IPS-15b (cell line): ENCODE results near the gene BLOC1S4.
"Not testable (repeated sequence)": the region's sequence is repeated elsewhere in the genome, so short reads cannot be mapped to it uniquely, and the experiment has no call there.

ENCODE experiments used
- H3K27me3 ChIP-seq: one replicate; pipeline ENCODE4 v1.6.1; 2013; ENCODE audit warnings: low read length; ENCODE audit not compliant: control insufficient read depth, insufficient read depth
- H3K36me3 ChIP-seq: one replicate; pipeline ENCODE4 v1.6.1; 2013; ENCODE audit warnings: low read length; ENCODE audit not compliant: control insufficient read depth, insufficient read depth
- H3K4me1 ChIP-seq: one replicate; pipeline ENCODE4 v1.6.1; 2013; ENCODE audit warnings: mild to moderate bottlenecking, low read length; ENCODE audit not compliant: control insufficient read depth, insufficient read depth
- H3K4me3 ChIP-seq: one replicate; pipeline ENCODE4 v1.5.1; 2013; ENCODE audit warnings: low read depth, low read length
- H3K9ac ChIP-seq: one replicate; pipeline ENCODE4 v1.6.1; 2013; ENCODE audit warnings: low read depth, mild to moderate bottlenecking, low read length
- H3K9me3 ChIP-seq: one replicate; pipeline ENCODE4 v1.6.1; 2013; ENCODE audit warnings: mild to moderate bottlenecking, low read length; ENCODE audit not compliant: control insufficient read depth, insufficient read depth

BLOC1S4 gene, protein sequence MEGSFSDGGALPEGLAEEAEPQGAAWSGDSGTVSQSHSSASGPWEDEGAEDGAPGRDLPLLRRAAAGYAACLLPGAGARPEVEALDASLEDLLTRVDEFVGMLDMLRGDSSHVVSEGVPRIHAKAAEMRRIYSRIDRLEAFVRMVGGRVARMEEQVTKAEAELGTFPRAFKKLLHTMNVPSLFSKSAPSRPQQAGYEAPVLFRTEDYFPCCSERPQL

DNA sequence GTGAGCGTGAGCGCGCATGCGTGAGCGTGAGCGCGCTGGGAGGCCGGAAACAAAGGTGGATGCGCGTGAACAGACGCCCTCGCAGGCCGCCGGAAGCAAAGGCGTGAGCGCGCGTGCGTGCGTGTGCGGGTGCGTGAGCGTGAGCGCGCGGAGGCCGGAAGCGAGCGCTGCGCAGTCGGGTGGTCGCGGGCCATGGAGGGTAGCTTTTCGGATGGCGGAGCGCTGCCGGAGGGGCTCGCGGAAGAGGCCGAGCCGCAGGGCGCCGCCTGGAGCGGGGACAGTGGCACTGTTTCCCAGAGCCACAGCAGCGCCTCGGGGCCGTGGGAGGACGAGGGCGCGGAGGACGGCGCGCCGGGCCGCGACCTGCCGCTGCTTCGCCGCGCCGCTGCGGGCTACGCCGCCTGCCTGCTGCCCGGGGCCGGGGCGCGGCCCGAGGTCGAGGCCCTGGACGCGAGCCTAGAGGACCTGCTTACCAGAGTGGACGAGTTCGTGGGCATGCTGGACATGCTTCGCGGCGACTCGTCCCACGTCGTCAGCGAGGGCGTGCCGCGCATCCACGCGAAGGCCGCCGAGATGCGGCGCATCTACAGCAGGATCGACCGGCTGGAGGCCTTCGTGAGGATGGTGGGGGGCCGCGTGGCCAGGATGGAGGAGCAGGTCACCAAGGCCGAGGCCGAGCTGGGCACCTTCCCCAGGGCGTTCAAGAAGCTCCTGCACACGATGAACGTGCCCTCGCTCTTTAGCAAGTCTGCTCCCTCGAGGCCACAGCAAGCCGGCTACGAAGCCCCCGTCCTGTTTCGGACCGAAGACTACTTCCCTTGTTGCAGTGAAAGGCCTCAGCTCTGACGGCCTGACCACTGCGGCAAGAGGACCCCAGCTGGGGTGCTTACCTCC, at the start of gene BLOC1S4:
BLOC1S4 (plus strand) TSS at position 157 of the 894 bp plus-strand sequence; CDS start at position 193, 36 bp downstream.
- H3K9me3 ChIP-seq, result no peaks in the 10 kb centered on the region
- H3K4me3 ChIP-seq, result peak within 1 kb of the TSS; percentile 95
- peaks cover 5% of the 10 kb centered on the region for H3K4me1 ChIP-seq
- H3K9ac ChIP-seq, result peak within 1 kb of the TSS; percentile 86
- H3K27me3 ChIP-seq, result peaks cover 3% of the 10 kb centered on the region
- H3K36me3 ChIP-seq, result no peaks in the 10 kb centered on the region

DNA sequence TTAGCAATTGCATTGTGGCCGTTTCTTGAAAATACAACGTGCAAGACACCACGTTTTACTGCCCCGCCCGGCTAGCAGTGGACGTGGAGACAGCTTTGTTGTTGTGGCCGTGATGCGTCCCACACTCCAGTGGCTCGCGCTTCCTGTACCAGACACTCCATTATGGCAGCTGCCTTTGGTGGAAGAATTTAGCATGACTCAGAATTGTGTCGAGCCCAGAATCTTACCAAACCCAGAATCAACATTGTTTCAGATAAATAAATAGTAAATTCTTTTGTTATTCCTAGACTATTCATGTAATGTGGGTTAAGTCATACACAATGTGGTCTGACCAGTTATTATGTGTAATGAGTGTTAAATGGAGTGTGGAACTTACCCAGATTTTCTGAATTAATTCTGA, 47.6 kb upstream of the BLOC1S4 start:
- Histone ChIP-seq H3K9me3 (no peaks in the 10 kb centered on the region), H3K4me1 (no peaks in the 10 kb centered on the region), H3K27me3 (peaks cover 4% of the 10 kb centered on the region), H3K4me3 (no peak overlapping the region), H3K36me3 (no peaks in the 10 kb centered on the region), H3K9ac (no peak overlapping the region)

DNA sequence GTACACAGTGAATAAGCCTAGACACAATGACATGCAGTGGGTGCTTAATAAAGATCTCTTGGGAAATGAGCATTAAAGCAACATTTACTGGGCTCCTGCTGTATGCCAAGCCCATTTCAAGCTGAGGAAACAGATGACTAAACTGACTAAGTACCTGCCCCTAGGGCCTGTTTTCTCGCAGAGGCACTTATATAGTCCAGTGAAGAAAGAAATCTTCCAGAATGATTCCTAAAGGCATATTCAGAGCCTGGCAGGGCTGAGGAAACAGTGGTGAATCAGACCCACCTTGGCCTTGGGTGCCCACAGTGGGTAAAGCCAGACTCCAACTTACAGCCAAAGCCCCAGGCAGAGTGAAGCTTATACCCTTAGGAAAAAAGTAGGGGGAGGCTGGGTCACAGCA, 44.3 kb upstream of the BLOC1S4 start:
- H3K27me3 ChIP-seq, result no peaks in the 10 kb centered on the region
- peaks cover 5% of the 10 kb centered on the region for H3K36me3 ChIP-seq
- no peaks in the 10 kb centered on the region for H3K9me3 ChIP-seq
- no peak overlapping the region for H3K4me3 ChIP-seq
- H3K4me1 ChIP-seq, result peaks cover 7% of the 10 kb centered on the region
- H3K9ac ChIP-seq, result no peak overlapping the region

DNA sequence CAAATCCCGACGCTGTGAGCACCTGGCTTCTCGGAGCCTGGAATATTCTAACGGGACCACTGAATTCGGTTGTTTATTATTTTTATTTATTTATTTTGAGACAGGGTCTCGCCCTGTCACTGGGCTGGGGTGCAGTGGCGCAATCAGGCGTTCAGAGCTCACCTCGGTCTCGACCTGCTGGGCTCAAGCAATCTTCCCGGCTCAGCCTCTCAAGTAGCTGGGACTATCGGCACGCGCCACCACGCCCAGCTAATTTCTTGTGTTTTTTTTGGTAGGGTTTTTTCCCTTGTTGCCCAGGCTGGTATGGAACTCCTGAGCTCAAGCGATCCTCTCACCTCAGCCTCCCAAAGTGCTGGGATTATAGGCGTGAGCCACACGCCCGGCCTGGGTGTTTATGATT, 43.8 kb upstream of the BLOC1S4 start:
- Histone ChIP-seq H3K4me3 (no peak overlapping the region), H3K9me3 (no peaks in the 10 kb centered on the region), H3K9ac (no peak overlapping the region), H3K4me1 (peaks cover 7% of the 10 kb centered on the region), H3K36me3 (peaks cover 5% of the 10 kb centered on the region), H3K27me3 (no peaks in the 10 kb centered on the region)

DNA sequence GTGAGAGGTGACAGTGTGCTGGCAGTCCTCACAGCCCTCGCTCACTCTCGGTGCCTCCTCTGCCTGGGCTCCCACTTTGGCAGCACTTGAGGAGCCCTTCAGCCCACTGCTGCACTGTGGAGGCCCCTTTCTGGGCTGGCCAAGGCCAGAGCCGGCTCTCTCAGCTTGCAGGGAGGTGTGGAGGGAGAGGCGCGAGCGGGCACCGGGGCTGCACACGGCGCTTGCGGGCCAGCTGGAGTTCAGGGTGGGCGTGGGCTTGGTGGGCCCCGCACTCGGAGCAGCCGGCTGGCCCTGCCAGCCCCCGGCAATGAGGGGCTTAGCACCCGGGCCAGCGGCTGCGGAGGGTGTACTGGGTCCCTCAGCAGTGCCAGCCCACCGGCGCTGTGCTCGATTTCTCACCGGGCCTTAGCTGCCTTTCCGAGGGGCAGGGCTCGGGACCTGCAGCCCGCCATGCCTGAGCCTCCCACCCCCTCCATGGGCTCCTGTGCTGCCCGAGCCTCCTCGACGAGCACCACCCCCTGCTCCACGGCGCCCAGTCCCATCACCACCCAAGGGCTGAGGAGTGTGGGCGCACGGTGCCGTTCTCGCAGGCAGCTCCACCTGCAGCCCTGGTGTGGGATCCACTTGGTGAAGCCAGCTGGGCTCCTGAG, 43.3 kb upstream of the BLOC1S4 start:
- H3K4me3 ChIP-seq, H3K36me3 ChIP-seq, H3K9ac ChIP-seq, H3K27me3 ChIP-seq, H3K9me3 ChIP-seq, H3K4me1 ChIP-seq: not testable (repeated sequence)

DNA sequence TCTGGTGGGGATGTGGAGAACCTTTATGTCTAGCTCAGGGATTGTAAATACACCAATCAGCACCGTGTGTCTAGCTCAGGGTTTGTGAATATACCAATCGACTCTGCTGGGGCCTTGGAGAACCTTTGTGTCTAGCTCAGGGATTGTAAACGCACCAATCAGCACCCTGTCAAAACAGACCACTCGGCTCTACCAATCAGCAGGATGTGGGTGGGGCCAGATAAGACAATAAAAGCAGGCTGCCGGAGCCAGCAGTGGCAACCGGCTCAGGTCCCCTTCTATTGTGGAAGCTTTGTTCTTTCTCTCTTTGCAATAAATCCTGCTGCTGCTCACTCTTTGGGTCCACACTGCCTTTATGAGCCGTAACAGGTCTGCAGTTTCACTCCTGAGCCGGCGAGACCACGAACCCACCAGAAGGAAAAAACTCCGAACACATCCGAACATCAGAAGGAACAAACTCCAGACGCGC, 42.7 kb upstream of the BLOC1S4 start:
- peak overlapping the region; percentile 93 for H3K4me3 ChIP-seq
- H3K27me3 ChIP-seq, H3K4me1 ChIP-seq, H3K9ac ChIP-seq, H3K9me3 ChIP-seq, H3K36me3 ChIP-seq: not testable (repeated sequence)

DNA sequence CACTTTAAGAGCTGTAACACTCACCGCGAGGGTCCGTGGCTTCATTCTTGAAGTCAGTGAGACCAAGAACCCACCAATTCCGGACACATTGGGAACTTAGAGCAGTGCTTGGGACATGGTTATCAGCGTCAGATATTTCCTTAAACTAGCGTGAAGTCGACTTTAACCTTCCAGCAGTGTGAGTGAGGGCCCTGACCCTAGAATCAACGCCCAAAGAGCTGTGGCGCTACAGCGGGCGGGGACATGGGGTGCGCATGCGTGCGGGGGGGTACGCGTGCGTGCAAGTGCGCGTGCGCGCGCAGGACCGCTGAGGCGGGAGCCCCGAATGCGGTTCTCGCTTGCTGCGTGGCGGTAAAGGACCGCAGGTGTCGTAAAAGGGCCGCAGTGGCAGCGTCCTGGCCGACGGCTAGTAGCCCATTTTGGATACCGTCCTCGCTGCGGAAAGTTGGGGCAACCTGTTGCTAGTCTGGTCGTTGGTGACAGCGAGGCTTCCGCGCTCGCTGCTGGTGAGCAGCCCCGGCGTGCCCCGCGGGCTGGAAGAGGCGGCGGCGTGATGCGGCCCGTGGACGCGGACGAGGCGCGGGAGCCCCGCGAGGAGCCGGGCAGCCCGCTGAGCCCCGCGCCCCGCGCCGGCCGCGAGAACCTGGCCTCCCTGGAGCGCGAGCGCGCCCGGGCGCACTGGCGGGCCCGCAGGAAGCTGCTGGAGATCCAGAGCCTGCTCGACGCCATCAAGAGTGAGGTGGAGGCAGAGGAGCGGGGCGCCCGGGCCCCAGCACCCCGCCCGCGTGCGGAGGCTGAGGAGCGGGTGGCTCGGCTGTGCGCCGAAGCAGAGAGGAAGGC, 42.1 kb upstream of the BLOC1S4 start:
- peak overlapping the region; percentile 93 for H3K4me3 ChIP-seq
- peaks cover 7% of the 10 kb centered on the region for H3K4me1 ChIP-seq
- H3K27me3 ChIP-seq, result no peaks in the 10 kb centered on the region
- peak overlapping the region; percentile 73 for H3K9ac ChIP-seq
- H3K9me3 ChIP-seq, result no peaks in the 10 kb centered on the region
- peaks cover 5% of the 10 kb centered on the region for H3K36me3 ChIP-seq

DNA sequence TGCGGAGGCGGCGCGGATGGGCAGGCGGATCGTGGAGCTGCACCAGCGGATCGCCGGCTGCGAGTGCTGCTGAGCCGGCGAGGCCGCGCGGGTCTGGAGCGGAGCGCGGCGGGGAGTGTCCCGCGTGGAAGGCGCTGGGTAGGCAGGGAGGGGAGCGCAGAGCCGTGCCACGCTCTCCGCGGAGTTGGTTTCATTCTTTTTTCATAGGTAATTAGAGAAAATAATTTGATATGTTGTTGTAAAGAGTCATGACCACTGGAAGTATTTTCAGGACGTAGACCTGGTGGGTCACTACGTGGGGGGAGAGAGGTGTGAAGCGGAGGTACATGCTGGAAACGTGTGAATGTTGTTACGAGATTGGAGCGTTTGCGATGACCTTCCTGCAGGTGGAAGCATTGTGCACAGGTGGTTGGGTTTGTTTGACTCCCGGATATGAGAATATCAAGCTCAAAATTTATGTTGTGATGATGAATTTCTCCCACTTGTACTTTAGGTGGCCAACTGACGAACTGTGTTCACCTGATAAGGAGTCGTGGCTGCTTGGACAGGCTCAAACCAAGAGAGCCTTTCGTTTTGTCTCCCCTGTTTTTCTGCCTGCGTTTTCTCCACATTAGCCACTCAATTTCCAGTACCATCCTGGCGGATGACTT, 41.3 kb upstream of the BLOC1S4 start:
- no peaks in the 10 kb centered on the region for H3K27me3 ChIP-seq
- no peaks in the 10 kb centered on the region for H3K9me3 ChIP-seq
- peak overlapping the region; percentile 73 for H3K9ac ChIP-seq
- peaks cover 7% of the 10 kb centered on the region for H3K4me1 ChIP-seq
- peak overlapping the region; percentile 93 for H3K4me3 ChIP-seq
- peaks cover 5% of the 10 kb centered on the region for H3K36me3 ChIP-seq

DNA sequence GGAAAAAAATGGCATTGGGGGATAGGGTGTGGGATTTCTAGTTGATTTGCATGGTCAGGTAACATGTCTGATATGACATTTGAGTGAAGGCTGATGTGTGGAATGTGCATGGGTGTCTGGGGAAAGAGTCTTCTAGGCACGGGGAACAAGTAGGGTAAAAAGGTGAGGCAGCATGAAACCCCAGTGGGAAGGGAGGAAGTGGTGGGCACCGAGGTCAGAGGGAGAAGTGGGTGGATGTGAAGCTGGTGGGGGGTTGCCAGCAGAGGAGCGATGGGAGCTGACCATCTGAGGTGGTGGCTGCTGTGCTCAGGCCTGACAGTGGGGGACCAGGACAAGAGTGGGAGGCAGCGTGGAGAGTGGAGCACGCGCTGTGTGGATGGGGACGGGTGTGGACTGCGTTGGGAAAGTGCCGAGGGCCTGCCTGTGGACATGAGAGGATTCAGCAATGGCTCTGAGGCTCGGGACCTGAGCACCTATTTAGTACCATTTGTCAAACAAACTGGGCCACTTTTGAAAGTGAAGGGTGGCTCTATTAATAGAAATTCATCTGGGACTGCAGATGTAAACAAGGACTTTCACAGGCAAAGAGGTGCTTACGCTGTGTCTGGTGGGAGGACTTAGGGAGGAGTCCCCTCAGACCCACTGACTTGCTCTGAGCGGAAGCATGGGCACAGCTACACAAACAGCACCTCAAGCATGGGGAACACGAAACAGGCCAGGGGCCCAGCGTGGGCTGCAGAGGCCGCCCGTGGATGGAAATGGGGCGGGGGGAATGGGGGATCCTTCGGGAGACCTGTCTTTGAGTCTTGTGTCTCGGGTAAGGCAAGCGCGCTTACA, 39.0 kb upstream of the BLOC1S4 start:
- Histone ChIP-seq H3K9ac (no peak overlapping the region), H3K27me3 (no peaks in the 10 kb centered on the region), H3K9me3 (no peaks in the 10 kb centered on the region), H3K36me3 (peaks cover 5% of the 10 kb centered on the region), H3K4me1 (peaks cover 7% of the 10 kb centered on the region), H3K4me3 (no peak overlapping the region)

DNA sequence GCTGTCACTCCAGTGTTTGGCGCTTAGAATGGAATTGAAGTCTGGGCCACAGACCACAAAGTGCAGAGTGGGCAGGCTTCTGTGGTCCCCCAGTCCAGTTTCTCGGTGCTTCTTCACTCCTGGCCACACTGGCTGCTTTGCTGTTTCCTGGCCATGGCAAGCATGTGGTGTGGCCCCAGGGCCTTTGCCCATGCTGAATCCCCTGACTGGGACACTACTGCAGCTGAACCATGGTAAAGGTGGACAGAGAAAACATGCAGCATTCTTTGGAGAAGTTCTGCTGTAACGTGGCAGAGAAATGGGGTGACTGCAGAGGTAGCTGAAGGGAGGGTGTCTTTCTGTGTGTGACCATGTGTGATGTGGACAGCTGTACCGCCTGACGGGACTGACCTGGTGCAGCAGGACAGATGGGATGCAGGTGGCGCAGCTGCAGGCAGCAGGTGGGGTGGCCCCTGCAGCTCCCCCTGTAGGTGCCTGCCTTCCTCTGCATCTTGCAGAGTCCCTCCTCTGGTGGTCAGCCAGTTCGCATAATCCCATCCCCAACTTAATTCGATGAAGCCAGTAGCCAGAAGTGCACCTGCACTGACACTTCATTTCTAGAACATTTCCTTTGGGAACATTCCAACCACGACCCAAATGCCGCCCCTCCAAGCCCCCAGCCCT, 35.5 kb upstream of the BLOC1S4 start:
- H3K4me3 ChIP-seq, result no peak overlapping the region
- H3K27me3 ChIP-seq, result no peaks in the 10 kb centered on the region
- peaks cover 2% of the 10 kb centered on the region for H3K36me3 ChIP-seq
- no peaks in the 10 kb centered on the region for H3K9me3 ChIP-seq
- peaks cover 3% of the 10 kb centered on the region for H3K4me1 ChIP-seq
- H3K9ac ChIP-seq, result no peak overlapping the region
